H7 (cell line): ENCODE measurements around the gene CDC42EP2. TPM values are rescaled to one million over a fixed set of nuclear protein-coding genes. Genes with fewer than 3 reads are reported as not detected.
A peak's percentile ranks its signal among the peaks of the same experiment; 100 is the strongest.

Experiments used
- DNase-seq: peaks from one replicate; pipeline ENCODE4 v3.0.0; 2012
- H3K27me3 ChIP-seq: 2 replicates; pipeline ENCODE4 v1.6.0; 2011; ENCODE audit warnings: mild to moderate bottlenecking, low read length; ENCODE audit not compliant: control insufficient read depth, insufficient read depth
- H3K36me3 ChIP-seq: replicated peaks from 2 replicates; pipeline ENCODE4 v1.5.1; 2011; ENCODE audit warnings: low read length; ENCODE audit not compliant: control insufficient read depth, insufficient read depth
- H3K4me3 ChIP-seq: 2 replicates; pipeline ENCODE4 v1.5.1; 2011; ENCODE audit warnings: low read depth, mild to moderate bottlenecking, control low read depth, low read length, moderate library complexity; ENCODE audit not compliant: insufficient read depth
- total RNA-seq: library from RNA; depleted of rRNA; stranded (reverse); fragments of >200 nt; shearing (Covaris generic); gene quantifications from 2 replicates; pipeline ENCODE4 v1.2.3, GENCODE V29; 2014

CDC42EP2 gene
- total RNA-seq, 1 experiment from 2014 or later = 0.97 TPM

- Histone ChIP-seq H3K27me3 (peaks cover 27% of the 10 kb centered on the region), H3K4me3 (no peak overlapping the region), H3K36me3 (peaks cover 19% of the 10 kb centered on the region)
- DNase-seq = no peak
Observed at GRCh38 chr11:65353376-65353775, 38.7 kb downstream of the CDC42EP2 start.

DNA sequence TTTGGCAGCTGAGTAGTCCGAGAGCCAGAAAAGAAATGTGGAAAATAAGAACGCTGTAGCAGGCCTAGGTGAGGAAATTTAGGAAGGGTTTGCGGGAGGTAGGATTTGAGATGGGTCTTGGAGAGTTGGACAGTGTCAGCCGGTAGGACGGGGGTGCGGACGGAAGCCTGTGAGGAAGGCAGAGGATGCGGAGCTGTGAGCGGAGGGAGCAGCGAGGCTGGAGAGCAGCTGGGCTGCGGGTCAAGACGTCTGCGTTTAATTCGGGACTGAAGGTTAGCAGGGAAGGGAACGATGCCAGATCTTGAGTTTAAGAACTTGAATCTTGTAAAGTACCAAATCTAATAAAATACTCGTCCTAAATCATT lies 39.2 kb downstream of the CDC42EP2 start:
- H3K27me3 ChIP-seq = peaks cover 27% of the 10 kb centered on the region
- DNase-seq = peak; percentile 76
- H3K36me3 ChIP-seq = peaks cover 15% of the 10 kb centered on the region
- H3K4me3 ChIP-seq = peak overlapping the region; percentile 40

GRCh38 chr11:65354265-65355012 lies 39.8 kb downstream of the CDC42EP2 start, which contains the start of gene TIGD3:
Gene TIGD3, plus strand, starts transcription at chr11:65354751. Its CDS starts 1,058 bp downstream, at chr11:65355809.
- Histone ChIP-seq H3K36me3 (peaks cover 13% of the 10 kb centered on the region), H3K4me3 (peak within 1 kb of the TSS; percentile 70), H3K27me3 (peaks cover 27% of the 10 kb centered on the region)
- DNase-seq = peak; percentile 100

DNA sequence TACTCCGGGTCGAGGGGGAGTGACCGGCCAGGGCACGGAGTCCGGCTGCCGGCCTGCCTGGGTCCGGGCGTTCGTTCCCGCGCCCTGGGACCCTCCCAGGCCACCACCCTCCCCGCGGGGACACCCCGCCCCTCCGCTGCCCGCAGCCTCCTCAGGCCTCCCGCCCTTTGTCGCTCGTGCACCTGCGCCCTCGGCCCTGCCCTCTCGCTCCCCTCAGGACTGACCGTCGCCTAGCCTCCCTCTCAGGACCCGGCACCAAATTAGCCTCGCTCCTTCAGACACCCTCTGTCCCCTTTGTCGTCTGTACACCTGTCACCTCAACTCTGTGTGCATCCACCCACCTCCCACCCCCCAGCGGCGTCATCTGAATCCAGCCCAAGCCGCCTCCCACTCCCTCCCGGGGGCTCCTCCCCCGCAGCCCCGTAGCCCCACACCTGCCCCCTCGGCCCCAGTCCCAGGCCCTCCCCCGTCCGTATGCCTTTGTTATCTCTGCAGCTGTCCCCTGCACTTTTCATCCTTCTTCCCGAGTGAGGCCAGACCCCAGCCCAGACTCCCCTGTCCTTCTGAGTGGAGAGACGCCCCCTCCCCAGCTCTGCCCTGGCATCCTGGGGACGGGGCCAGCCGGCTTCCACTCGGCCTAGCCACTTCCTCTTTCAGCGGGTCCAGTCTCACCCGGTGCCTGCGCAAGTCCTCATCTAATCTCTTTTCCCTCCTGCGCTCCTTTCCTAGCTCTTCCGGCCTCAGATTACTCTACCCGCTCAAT lies 40.5 kb downstream of the CDC42EP2 start:
- H3K36me3 ChIP-seq = peaks cover 7% of the 10 kb centered on the region
- peak; percentile 92 for DNase-seq
- H3K4me3 ChIP-seq = peak overlapping the region; percentile 70
- peaks cover 27% of the 10 kb centered on the region for H3K27me3 ChIP-seq

DNA sequence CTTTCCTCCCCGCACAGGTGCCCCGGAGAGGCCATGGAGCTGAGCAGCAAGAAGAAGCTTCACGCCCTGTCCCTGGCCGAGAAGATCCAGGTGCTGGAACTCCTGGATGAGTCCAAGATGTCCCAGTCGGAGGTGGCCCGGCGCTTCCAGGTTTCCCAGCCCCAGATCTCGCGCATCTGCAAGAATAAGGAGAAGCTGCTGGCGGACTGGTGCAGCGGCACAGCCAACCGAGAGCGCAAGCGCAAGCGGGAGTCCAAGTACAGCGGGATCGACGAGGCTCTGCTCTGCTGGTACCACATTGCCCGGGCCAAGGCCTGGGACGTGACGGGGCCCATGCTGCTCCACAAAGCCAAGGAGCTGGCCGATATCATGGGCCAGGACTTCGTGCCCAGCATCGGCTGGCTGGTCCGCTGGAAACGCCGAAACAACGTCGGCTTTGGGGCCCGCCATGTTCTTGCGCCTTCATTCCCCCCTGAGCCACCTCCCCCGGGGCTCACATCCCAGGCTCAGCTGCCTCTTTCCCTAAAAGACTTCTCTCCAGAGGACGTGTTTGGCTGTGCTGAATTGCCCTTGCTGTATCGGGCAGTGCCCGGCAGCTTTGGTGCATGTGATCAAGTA lies 41.2 kb downstream of the CDC42EP2 start:
- peaks cover 5% of the 10 kb centered on the region for H3K36me3 ChIP-seq
- DNase-seq = peak; percentile 63
- H3K27me3 ChIP-seq = peaks cover 27% of the 10 kb centered on the region
- peak overlapping the region; percentile 70; the same call in 1 of the 2 replicates for H3K4me3 ChIP-seq

DNA sequence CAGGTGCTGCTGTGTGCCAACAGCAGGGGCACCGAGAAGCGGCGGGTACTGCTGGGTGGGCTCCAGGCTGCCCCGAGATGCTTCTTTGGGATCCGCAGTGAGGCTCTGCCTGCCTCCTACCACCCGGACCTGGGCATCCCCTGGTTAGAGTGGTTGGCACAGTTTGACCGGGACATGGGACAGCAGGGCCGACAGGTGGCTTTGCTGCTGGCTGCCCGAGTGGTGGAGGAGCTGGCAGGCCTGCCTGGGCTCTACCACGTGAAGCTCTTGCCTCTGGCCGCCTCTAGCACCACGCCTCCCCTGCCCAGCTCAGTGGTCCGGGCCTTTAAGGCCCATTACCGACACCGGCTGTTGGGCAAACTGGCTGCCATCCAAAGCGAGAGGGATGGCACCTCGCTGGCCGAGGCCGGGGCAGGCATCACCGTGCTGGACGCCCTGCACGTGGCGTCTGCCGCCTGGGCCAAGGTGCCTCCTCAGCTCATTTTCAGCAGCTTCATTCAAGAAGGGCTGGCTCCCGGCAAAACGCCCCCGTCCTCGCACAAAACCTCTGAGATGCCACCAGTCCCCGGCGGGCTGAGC lies 41.8 kb downstream of the CDC42EP2 start:
- peaks cover 5% of the 10 kb centered on the region for H3K36me3 ChIP-seq
- H3K4me3 ChIP-seq = no peak overlapping the region
- peaks cover 27% of the 10 kb centered on the region for H3K27me3 ChIP-seq
- no peak for DNase-seq

- Histone ChIP-seq H3K27me3 (peaks cover 27% of the 10 kb centered on the region), H3K36me3 (no peaks in the 10 kb centered on the region), H3K4me3 (no peak overlapping the region)
- DNase-seq = no peak
Observed at GRCh38 chr11:65357856-65358356, 43.2 kb downstream of the CDC42EP2 start.

DNA sequence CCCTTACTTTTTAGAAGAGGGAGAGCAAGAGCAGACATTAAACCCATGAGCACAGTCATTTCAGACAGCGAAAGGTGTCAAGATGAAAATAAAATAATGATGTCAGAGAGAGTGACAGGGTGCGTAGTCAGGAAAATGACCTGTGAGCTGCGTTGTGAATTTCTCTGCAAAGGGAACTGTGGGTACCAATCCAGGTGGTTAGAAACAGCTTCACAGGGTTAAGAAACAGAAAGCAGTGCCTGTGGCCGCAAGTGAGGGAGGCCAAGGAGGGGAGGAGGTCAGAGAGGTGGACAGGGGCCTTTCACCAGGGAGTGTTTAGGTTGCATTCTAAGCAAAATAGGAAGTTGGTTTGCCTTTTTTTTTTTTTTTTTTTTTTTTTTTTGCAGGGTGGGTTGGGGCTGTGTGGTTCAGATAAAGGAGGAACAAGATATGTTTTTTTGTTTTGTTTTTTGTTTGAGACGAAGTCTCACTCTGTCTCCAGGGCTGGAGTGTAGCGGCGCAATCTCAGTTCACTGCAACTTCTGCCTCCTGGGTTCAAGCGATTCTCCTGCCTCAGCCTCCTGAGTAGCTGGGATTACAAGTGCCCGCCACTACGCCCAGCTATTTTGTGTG lies 47.8 kb downstream of the CDC42EP2 start:
- DNase-seq = no peak
- H3K36me3 ChIP-seq = no peaks in the 10 kb centered on the region
- H3K27me3 ChIP-seq = peaks cover 2% of the 10 kb centered on the region
- H3K4me3 ChIP-seq = no peak overlapping the region

DNA sequence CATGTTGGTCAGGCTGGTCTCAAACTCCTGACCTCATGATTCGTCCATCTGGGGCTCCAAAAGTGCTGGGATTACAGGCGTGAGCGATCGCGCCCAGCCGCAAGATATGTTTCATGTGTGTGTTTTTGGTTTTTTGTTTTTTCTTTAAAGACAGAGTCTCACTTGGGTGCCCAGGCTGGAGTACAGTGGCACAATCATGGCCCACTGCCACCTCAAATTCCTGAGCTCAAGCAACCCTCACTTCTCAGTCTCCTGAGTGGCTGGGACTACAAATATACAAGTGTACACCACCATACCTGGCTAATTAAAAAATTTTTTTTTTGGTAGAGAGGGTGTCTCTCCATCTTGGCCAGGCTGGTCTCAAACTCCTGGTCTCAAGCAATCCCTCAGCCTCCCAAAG lies 48.3 kb downstream of the CDC42EP2 start:
- Histone ChIP-seq H3K4me3 (no peak overlapping the region), H3K27me3 (no peaks in the 10 kb centered on the region; the same call in 1 of the 2 replicates), H3K36me3 (no peaks in the 10 kb centered on the region)
- no peak for DNase-seq

DNA sequence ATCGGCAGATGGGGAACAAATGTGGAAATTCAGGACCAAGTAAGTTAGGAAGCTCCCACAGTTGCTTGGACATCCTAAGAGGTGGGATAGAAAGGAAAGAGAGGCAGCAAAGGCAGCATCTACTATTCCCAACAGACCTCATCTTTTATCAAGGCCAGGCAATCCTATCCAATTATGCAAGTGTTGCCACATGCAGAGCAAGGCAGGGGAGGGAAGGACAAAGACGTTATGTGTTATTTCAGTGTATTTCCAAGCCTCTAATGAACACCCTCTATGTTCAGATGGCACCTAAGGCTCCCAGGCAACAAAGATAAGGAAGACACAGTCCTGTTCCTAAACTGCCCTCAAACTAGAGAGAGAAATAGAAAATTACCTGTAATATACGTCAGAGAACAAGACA lies 49.1 kb downstream of the CDC42EP2 start:
- DNase-seq = no peak
- no peaks in the 10 kb centered on the region for H3K36me3 ChIP-seq
- no peak overlapping the region for H3K4me3 ChIP-seq
- H3K27me3 ChIP-seq = no peaks in the 10 kb centered on the region

GRCh38 chr11:65366340-65366773 lies 51.7 kb downstream of the CDC42EP2 start:
- DNase-seq = peak; percentile 94
- Histone ChIP-seq H3K27me3 (no peaks in the 10 kb centered on the region), H3K36me3 (no peaks in the 10 kb centered on the region), H3K4me3 (no peak overlapping the region)

DNA sequence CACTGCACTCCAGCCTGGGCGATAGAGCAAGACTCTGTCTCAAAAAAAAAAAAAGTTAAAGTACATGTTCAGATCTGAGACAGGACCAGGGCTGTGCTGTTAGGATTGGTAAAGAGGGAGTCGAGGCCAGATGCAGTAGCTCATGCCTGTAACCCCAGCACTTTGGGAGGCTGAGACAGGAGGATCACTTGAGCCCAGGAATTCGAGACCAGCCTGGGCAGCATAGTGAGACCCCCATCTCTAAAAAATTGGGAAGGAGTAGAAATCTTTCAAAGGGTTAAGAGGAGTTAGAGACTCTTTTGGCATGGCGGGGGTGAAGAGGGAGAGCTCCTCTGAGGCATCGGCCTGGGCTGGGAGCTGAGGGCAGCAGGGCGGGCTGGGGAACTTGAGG lies 56.0 kb downstream of the CDC42EP2 start:
- Histone ChIP-seq H3K36me3 (no peaks in the 10 kb centered on the region), H3K27me3 (no peaks in the 10 kb centered on the region), H3K4me3 (no peak overlapping the region)
- DNase-seq = no peak
